Stimulated activated CD4-positive, alpha-beta T cell treated with anti-CD3 and anti-CD28 coated beads, Interleukin-12 subunit alpha, Interleukin-12 subunit beta, amount 100 ng/mL, for 4 hours (primary cell): ENCODE data around the gene LETMD1.
"Not testable (repeated sequence)": the region's sequence is repeated elsewhere in the genome, so short reads cannot be mapped to it uniquely, and the experiment has no call there.

Source experiments
- DNase-seq: peaks from one replicate; pipeline ENCODE4 v3.0.0-alpha.2; 2020

Gene LETMD1

GRCh38 chr12:51047655-51048540 is at the start of gene LETMD1:
LETMD1 (plus strand) TSS chr12:51048327; CDS start chr12:51048357, 30 bp downstream.
- peak; percentile 84 for DNase-seq

GRCh38 chr12:50999093-50999492 is 49.0 kb upstream of the LETMD1 start:
- no peak for DNase-seq

GRCh38 chr12:51000245-51000644 is 47.9 kb upstream of the LETMD1 start:
- DNase-seq: no peak

- no peak for DNase-seq
Observed at GRCh38 chr12:51001799-51002198, 46.3 kb upstream of the LETMD1 start.

GRCh38 chr12:51004504-51004903 is 43.6 kb upstream of the LETMD1 start:
- no peak for DNase-seq

- DNase-seq: no peak
Observed at GRCh38 chr12:51005030-51005429, 43.1 kb upstream of the LETMD1 start.

- no peak for DNase-seq
Observed at GRCh38 chr12:51005671-51006070, 42.5 kb upstream of the LETMD1 start.

- DNase-seq: no peak
Observed at GRCh38 chr12:51008329-51009055, 39.6 kb upstream of the LETMD1 start.

- peak; percentile 27 for DNase-seq
Observed at GRCh38 chr12:51009056-51009440, 39.1 kb upstream of the LETMD1 start.

GRCh38 chr12:51011955-51012354 is 36.2 kb upstream of the LETMD1 start:
- no peak for DNase-seq

- DNase-seq: no peak
Observed at GRCh38 chr12:51012570-51013236, 35.4 kb upstream of the LETMD1 start.

- no peak for DNase-seq
Observed at GRCh38 chr12:51013441-51013840, 34.7 kb upstream of the LETMD1 start.

- DNase-seq: not testable (repeated sequence)
Observed at GRCh38 chr12:51014467-51014866, 33.7 kb upstream of the LETMD1 start.

- no peak for DNase-seq
Observed at GRCh38 chr12:51017452-51017851, 30.7 kb upstream of the LETMD1 start.

- DNase-seq: no peak
Observed at GRCh38 chr12:51018956-51019355, 29.2 kb upstream of the LETMD1 start.

- no peak for DNase-seq
Observed at GRCh38 chr12:51019927-51020326, 28.2 kb upstream of the LETMD1 start.

- DNase-seq: no peak
Observed at GRCh38 chr12:51020448-51021182, 27.5 kb upstream of the LETMD1 start.

GRCh38 chr12:51021694-51022093 is 26.4 kb upstream of the LETMD1 start:
- DNase-seq: no peak

GRCh38 chr12:51023625-51024382 is 24.3 kb upstream of the LETMD1 start:
- no peak for DNase-seq

GRCh38 chr12:51025338-51025835 is 22.7 kb upstream of the LETMD1 start:
- no peak for DNase-seq

- peak; percentile 90 for DNase-seq
Observed at GRCh38 chr12:51025836-51026638, 22.1 kb upstream of the LETMD1 start, which contains the start of gene SLC11A2. SLC11A2 (minus strand) TSS chr12:51026384; CDS start chr12:51010728, 15,656 bp downstream.
